HG03103 (cell line): ENCODE results near the gene SLC25A29.
"Not testable (repeated sequence)": the region's sequence is repeated elsewhere in the genome, so short reads cannot be mapped to it uniquely, and the experiment has no call there.

Source experiments
- ATAC-seq: cut with Tn5 transposase; IDR thresholded peaks from one replicate; pipeline ENCODE4 v1.9.1; 2021; ENCODE audit warnings: low read depth; ENCODE audit not compliant: unreplicated experiment

The SLC25A29 gene

GRCh38 chr14:100283984-100284881, 22.0 kb downstream of the SLC25A29 start:
- ATAC-seq: no peak

- not testable (repeated sequence) for ATAC-seq
Measured at GRCh38 chr14:100283436-100283835, 22.8 kb downstream of the SLC25A29 start.

- no peak for ATAC-seq
Measured at GRCh38 chr14:100282766-100283419, 23.4 kb downstream of the SLC25A29 start.

- no peak for ATAC-seq
Measured at GRCh38 chr14:100282083-100282350, 24.2 kb downstream of the SLC25A29 start.

GRCh38 chr14:100281286-100282082, 24.8 kb downstream of the SLC25A29 start:
- ATAC-seq: no peak

- no peak for ATAC-seq
Measured at GRCh38 chr14:100279563-100279962, 26.7 kb downstream of the SLC25A29 start.

GRCh38 chr14:100279133-100279532, 27.1 kb downstream of the SLC25A29 start:
- no peak for ATAC-seq

- peak; percentile 53 for ATAC-seq
Measured at GRCh38 chr14:100278702-100279101, 27.5 kb downstream of the SLC25A29 start.

- ATAC-seq: no peak
Measured at GRCh38 chr14:100275214-100275613, 31.0 kb downstream of the SLC25A29 start.

- ATAC-seq: no peak
Measured at GRCh38 chr14:100274250-100274649, 32.0 kb downstream of the SLC25A29 start.

GRCh38 chr14:100271247-100271939, 34.9 kb downstream of the SLC25A29 start:
- no peak for ATAC-seq

- ATAC-seq: no peak
Measured at GRCh38 chr14:100268591-100269207, 37.5 kb downstream of the SLC25A29 start.

- ATAC-seq: no peak
Measured at GRCh38 chr14:100267990-100268389, 38.3 kb downstream of the SLC25A29 start.

GRCh38 chr14:100263141-100263540, 43.1 kb downstream of the SLC25A29 start:
- ATAC-seq: no peak

- ATAC-seq: no peak
Measured at GRCh38 chr14:100262545-100262944, 43.7 kb downstream of the SLC25A29 start.

GRCh38 chr14:100261621-100262020, 44.6 kb downstream of the SLC25A29 start:
- peak; percentile 54 for ATAC-seq

GRCh38 chr14:100256339-100256895, 49.8 kb downstream of the SLC25A29 start:
- peak; percentile 73 for ATAC-seq

GRCh38 chr14:100252684-100253083, 53.6 kb downstream of the SLC25A29 start:
- ATAC-seq: no peak

- no peak for ATAC-seq
Measured at GRCh38 chr14:100250732-100251465, 55.3 kb downstream of the SLC25A29 start.
